Liver (tissue), 3 donors: ENCODE results near the gene PTBP3.

Source experiments
- GABPA ChIP-seq, 2 donors: IDR thresholded peaks in 1 of 2; conservative IDR thresholded peaks in 1 of 2; 2 replicates each; pipeline ENCODE4 v1.6.1; 2016; ENCODE audit warnings: antibody characterized with exemption in 2 of 2, mild to moderate bottlenecking in 1 of 2, moderate library complexity in 1 of 2
- HNF4G ChIP-seq: IDR thresholded peaks from 2 replicates; pipeline ENCODE4 v1.6.1; 2016; ENCODE audit warnings: antibody characterized with exemption
- JUND ChIP-seq, 2 donors: IDR thresholded peaks; 2 replicates each; pipeline ENCODE4 v1.6.1; 2016; ENCODE audit warnings: antibody characterized with exemption in 2 of 2
- MAX ChIP-seq: IDR thresholded peaks from 2 replicates; pipeline ENCODE4 v1.6.1; 2016; ENCODE audit warnings: antibody characterized with exemption
- RAD21 ChIP-seq, 2 donors: IDR thresholded peaks; 2 replicates each; pipeline ENCODE4 v1.6.1; 2016; ENCODE audit warnings: antibody characterized with exemption in 2 of 2, mild to moderate bottlenecking in 2 of 2
- REST ChIP-seq: IDR thresholded peaks from 2 replicates; pipeline ENCODE4 v1.6.1; 2016; ENCODE audit warnings: antibody characterized with exemption, mild to moderate bottlenecking
- RXRA ChIP-seq, 2 donors: IDR thresholded peaks; 2 replicates each; pipeline ENCODE4 v1.6.1; 2017 to 2018; ENCODE audit warnings: antibody characterized with exemption in 2 of 2, mild to moderate bottlenecking in 1 of 2
- TAF1 ChIP-seq: conservative IDR thresholded peaks from 2 replicates; pipeline ENCODE4 v1.6.1; 2016; ENCODE audit warnings: antibody characterized with exemption, mild to moderate bottlenecking
- TF ChIP-seq, protein P1 (sequence below): fragments of 150-350 bp; IDR thresholded peaks from 2 replicates; pipeline ENCODE4 v1.5.1; 2017; ENCODE audit warnings: improper control_type of control experiment, low read depth, low read length; ENCODE audit not compliant: missing input control
- donor health status: healthy.
- donor health status: healthy.

DNA sequence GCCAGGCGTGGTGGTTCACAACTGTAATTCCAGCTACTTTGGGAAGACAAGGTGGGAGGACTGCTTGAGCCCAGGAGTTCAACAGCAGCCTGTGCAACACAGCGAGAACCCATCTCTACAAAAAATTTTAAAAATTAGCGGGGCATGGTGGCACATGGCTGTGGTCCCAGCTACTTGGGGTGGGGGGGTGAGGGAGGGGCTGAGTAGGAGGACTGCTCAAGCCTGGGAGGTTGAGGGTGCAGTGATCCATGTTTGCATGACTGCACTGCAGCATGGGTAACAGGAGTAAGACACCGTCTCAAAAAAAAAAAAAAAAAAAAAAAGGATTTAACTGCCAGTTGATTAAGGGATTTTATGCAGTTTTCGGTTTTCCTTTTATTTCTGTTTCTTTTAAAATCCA, 65.0 kb downstream of the PTBP3 start:
- no peak for TF ChIP-seq TAF1
- TF ChIP-seq, protein P1, sequence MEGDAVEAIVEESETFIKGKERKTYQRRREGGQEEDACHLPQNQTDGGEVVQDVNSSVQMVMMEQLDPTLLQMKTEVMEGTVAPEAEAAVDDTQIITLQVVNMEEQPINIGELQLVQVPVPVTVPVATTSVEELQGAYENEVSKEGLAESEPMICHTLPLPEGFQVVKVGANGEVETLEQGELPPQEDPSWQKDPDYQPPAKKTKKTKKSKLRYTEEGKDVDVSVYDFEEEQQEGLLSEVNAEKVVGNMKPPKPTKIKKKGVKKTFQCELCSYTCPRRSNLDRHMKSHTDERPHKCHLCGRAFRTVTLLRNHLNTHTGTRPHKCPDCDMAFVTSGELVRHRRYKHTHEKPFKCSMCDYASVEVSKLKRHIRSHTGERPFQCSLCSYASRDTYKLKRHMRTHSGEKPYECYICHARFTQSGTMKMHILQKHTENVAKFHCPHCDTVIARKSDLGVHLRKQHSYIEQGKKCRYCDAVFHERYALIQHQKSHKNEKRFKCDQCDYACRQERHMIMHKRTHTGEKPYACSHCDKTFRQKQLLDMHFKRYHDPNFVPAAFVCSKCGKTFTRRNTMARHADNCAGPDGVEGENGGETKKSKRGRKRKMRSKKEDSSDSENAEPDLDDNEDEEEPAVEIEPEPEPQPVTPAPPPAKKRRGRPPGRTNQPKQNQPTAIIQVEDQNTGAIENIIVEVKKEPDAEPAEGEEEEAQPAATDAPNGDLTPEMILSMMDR, result no peak
- TF ChIP-seq GABPA (IDR thresholded peaks at IDR 0.05 in 1 of 2, conservative IDR thresholded peaks at IDR 0.05 in 1 of 2), result no peak
- TF ChIP-seq REST, result no peak
- TF ChIP-seq JUND (IDR thresholded peaks at IDR 0.05), result no peak
- no peak for TF ChIP-seq MAX
- TF ChIP-seq RXRA (IDR thresholded peaks at IDR 0.05), result no peak
- TF ChIP-seq HNF4G, result no peak
- TF ChIP-seq RAD21 (IDR thresholded peaks at IDR 0.05), result no peak
